GM12878 (cell line): ENCODE measurements around the gene LSR. TPM values are rescaled to one million over a fixed set of nuclear protein-coding genes. Genes with fewer than 3 reads are reported as not detected.

Source experiments
- ATAC-seq: fragments of 200-7000 bp; cut with Tn5 transposase; 3 replicates; pipeline ENCODE4 v1.9.1; 2020; ENCODE audit warnings: mild to moderate bottlenecking, moderate library complexity
- BruUV-seq: library from RNA; stranded (reverse); fragments of 400-500 nt; replicated peaks from 2 replicates; lab custom pipeline; 2021; lab: Mats Ljungman, UMichigan
- CTCF ChIA-PET: fragments of 300-600 bp; sonication (Branson Sonifier 250); formaldehyde crosslinking; extraction: SDS; loops from one replicate; lab custom pipeline; 2021; ENCODE audit warnings: inconsistent platforms; lab: Yijun Ruan, JAX
- POLR2A ChIA-PET: fragments of 350-600 bp; formaldehyde crosslinking; extraction: SDS; loops from one replicate; lab custom pipeline; 2021; ENCODE audit warnings: inconsistent platforms; lab: Charles Lee
- RAD21 ChIA-PET: fragments of 300-600 bp; sonication (Branson Sonifier 250); formaldehyde crosslinking; loops from one replicate; lab custom pipeline; 2023; ENCODE audit warnings: antibody characterized with exemption; ENCODE audit not compliant: unreplicated experiment; lab: Charles Lee
- SMC1A ChIA-PET: fragments of 300-600 bp; sonication (Branson Sonifier 250); formaldehyde crosslinking; loops from one replicate; lab custom pipeline; 2023; ENCODE audit not compliant: unreplicated experiment, uncharacterized antibody; lab: Charles Lee
- DNase-seq: peaks from one replicate; pipeline ENCODE4 v3.0.0-alpha.2; 2011; ENCODE audit warnings: low read depth, low spot score
- FAIRE-seq: peaks from 3 replicates; lab custom pipeline; 2011; peaks lifted over from hg19 to GRCh38; lab: Jason Lieb, UNC
- H2AFZ ChIP-seq: 2 replicates; pipeline ENCODE4 v1.6.0; 2011; ENCODE audit warnings: low read depth, low read length, control low read depth; ENCODE audit not compliant: control insufficient read depth
- H3K27ac ChIP-seq: 2 replicates; pipeline ENCODE4 v1.5.1; 2011; ENCODE audit warnings: control low read depth; ENCODE audit not compliant: control insufficient read depth, insufficient read depth
- H3K27me3 ChIP-seq, 2 experiments: replicated peaks in 1 of 2; 2 replicates each; pipeline versions ENCODE4 v1.6.0 to v1.6.1; 2011; ENCODE audit warnings: low read length in 1 of 2; ENCODE audit not compliant: control insufficient read depth in 2 of 2, insufficient read depth in 2 of 2
- H3K36me3 ChIP-seq, 2 experiments: 2 replicates each; pipeline ENCODE4 v1.5.1; 2011; ENCODE audit warnings: low read length in 1 of 2; ENCODE audit not compliant: control insufficient read depth in 2 of 2, insufficient read depth in 2 of 2
- H3K4me1 ChIP-seq: 2 replicates; pipeline ENCODE4 v1.6.1; 2011; ENCODE audit warnings: mild to moderate bottlenecking, low read length, moderate library complexity, mixed read lengths; ENCODE audit not compliant: control insufficient read depth, insufficient read depth
- H3K4me2 ChIP-seq: 2 replicates; pipeline ENCODE4 v1.6.0; 2011; ENCODE audit warnings: control low read depth; ENCODE audit not compliant: control insufficient read depth, insufficient read depth
- H3K4me3 ChIP-seq: fragments of 200-600 bp; sonication (generic); 2 replicates; pipeline ENCODE4 v1.5.1; 2016
- H3K79me2 ChIP-seq: 2 replicates; pipeline ENCODE4 v1.6.0; 2011; ENCODE audit warnings: low read length; ENCODE audit not compliant: control insufficient read depth, insufficient read depth
- H3K9ac ChIP-seq: 2 replicates; pipeline ENCODE4 v1.8.0; 2011; ENCODE audit warnings: low read length, control low read depth, mixed read lengths; ENCODE audit not compliant: control insufficient read depth, insufficient read depth
- H3K9me3 ChIP-seq: replicated peaks from 3 replicates; pipeline ENCODE4 v1.5.1; 2011; ENCODE audit warnings: mild to moderate bottlenecking, low read length; ENCODE audit not compliant: control insufficient read depth, insufficient read depth
- H4K20me1 ChIP-seq: 2 replicates; pipeline ENCODE4 v1.6.0; 2011; ENCODE audit not compliant: control insufficient read depth, insufficient read depth
- BCL11A ChIP-seq: IDR thresholded peaks from 2 replicates; pipeline ENCODE4 v1.6.1; 2011; ENCODE audit warnings: low read depth, low read length
- CBX3 ChIP-seq: fragments of 200-600 bp; sonication (generic); IDR thresholded peaks from 2 replicates; pipeline ENCODE4 v1.6.1; 2016; ENCODE audit warnings: low read depth, borderline replicate concordance
- DPF2 ChIP-seq: fragments of 450-650 bp; IDR thresholded peaks from 2 replicates; pipeline ENCODE4 v1.6.1; 2017; ENCODE audit warnings: mild to moderate bottlenecking
- HDGF ChIP-seq: fragments of 450-650 bp; IDR thresholded peaks from 2 replicates; pipeline ENCODE4 v1.6.1; 2016; ENCODE audit warnings: antibody characterized with exemption
- MLLT1 ChIP-seq: fragments of 450-650 bp; IDR thresholded peaks from 2 replicates; pipeline ENCODE4 v1.6.1; 2016; ENCODE audit warnings: mild to moderate bottlenecking
- NBN ChIP-seq: fragments of 450-650 bp; IDR thresholded peaks from 2 replicates; pipeline ENCODE4 v1.6.1; 2016
- NFIC ChIP-seq: IDR thresholded peaks from 2 replicates; pipeline ENCODE4 v1.6.1; 2012; ENCODE audit warnings: low read depth, mild to moderate bottlenecking, inconsistent platforms, low read length, moderate library complexity
- NR2C2 ChIP-seq: IDR thresholded peaks from 2 replicates; pipeline ENCODE4 v1.6.1; 2011; ENCODE audit warnings: borderline replicate concordance, low read depth; ENCODE audit not compliant: control insufficient read depth, insufficient read length
- PBX3 ChIP-seq: IDR thresholded peaks from 2 replicates; pipeline ENCODE4 v1.6.1; 2011; ENCODE audit warnings: mild to moderate bottlenecking, low read depth, low read length, moderate library complexity; ENCODE audit not compliant: insufficient replicate concordance
- WGBS: methylation state at CpG from one replicate; pipeline ENCODE4 v1.1.6; 2016; ENCODE audit warnings: low lambda C conversion rate; ENCODE audit not compliant: insufficient replicate concordance, insufficient coverage; ENCODE audit errors: missing lambda C conversion rate; 5-methylcytosine and 5-hydroxymethylcytosine counted together
- in situ Hi-C: fragments of 300-500 bp; cut with MboI; formaldehyde crosslinking; loops from 9 replicates; pipeline ENCODE4 v1.14.3; 2018; ENCODE audit warnings: mixed read lengths
- intact Hi-C: fragments of 100-400 bp; cut with micrococcal nuclease; formaldehyde crosslinking; loops from one replicate; pipeline ENCODE4 v1.14.2; 2022; ENCODE audit not compliant: unreplicated experiment
- polyA plus RNA-seq, 11 experiments: library from polyadenylated mRNA; depleted of rRNA in 4 of 11; unstranded in 6 of 11; stranded (reverse) in 5 of 11; fragments of >200 nt; fragmentation: Nextera tagmentation in 4 of 11; fragmentation: Illumina TruSeq in 1 of 11; extraction: Ambion mirVana in 4 of 11; extraction: Trizol in 1 of 11; gene quantifications; 1 replicate in 1 of 11; 2 replicates in 10 of 11; pipeline versions ENCODE4 v1.2.1 to v1.2.3, GENCODE V29; 2011 to 2016; ENCODE audit warnings: inconsistent platforms in 2 of 11, missing spikeins in 2 of 11, low read depth in 1 of 11
- total RNA-seq, 4 experiments: library from RNA; depleted of rRNA in 3 of 4; stranded (reverse); fragments of >200 nt in 3 of 4; fragmentation: Illumina TruSeq in 1 of 4; extraction: Trizol in 1 of 4; gene quantifications; 2 replicates each; pipeline versions ENCODE4 v1.2.1 to v1.2.3, GENCODE V29; 2013 to 2021

Gene LSR
- total and polyA plus RNA-seq, 10 of the 15 experiments (the other 5 are each of a cell fraction or from before 2014, with no cell fraction given) = 0.26 to 53.9 (median 26.3) TPM

GRCh38 chr19:35297922-35298321, 49.1 kb downstream of the LSR start:
- POLR2A ChIA-PET = no interaction called here

GRCh38 chr19:35298561-35298972, 49.8 kb downstream of the LSR start:
- ATAC-seq (no peak), DNase-seq (no peak)
- RAD21 ChIA-PET = no interaction called here
- Histone ChIP-seq H3K9ac (no peak overlapping the region), H3K4me2 (no peak overlapping the region), H3K4me3 (no peak overlapping the region), H2AFZ (no peak overlapping the region), H3K36me3 (no peaks in the 10 kb centered on the region), H3K27ac (no peak overlapping the region)
- WGBS = 98% methylated on average over 5 of the region's 5 CpGs
- in situ Hi-C loops = no loop called here
- intact Hi-C loops = no loop called here
- TF ChIP-seq DPF2 = no peak
- TF ChIP-seq PBX3 = no peak
- 0 out of 2 replicates have a peak, but pooled peaks have one; percentile 17 for TF ChIP-seq NBN
- peak; percentile 39; the same call in 1 of the 2 replicates for TF ChIP-seq MLLT1
- TF ChIP-seq BCL11A = no peak
- TF ChIP-seq NFIC = no peak
- TF ChIP-seq, all 136 proteins: peak for 2
- H3K27me3 ChIP-seq = no peaks in the 10 kb centered on the region
- ChIA-PET SMC1A (no interaction called here), CTCF (no interaction called here), POLR2A (no interaction called here)
- H3K79me2 ChIP-seq = no peaks in the 10 kb centered on the region
- H4K20me1 ChIP-seq = no peaks in the 10 kb centered on the region
- peaks cover 26% of the 10 kb centered on the region for H3K4me1 ChIP-seq
- FAIRE-seq = no peak
- no TSS peak for BruUV-seq
- no peaks in the 10 kb centered on the region for H3K9me3 ChIP-seq

More at GRCh38 chr19:35297922-35298321, 49.1 kb downstream of the LSR start:
- DNase-seq (no peak), ATAC-seq (no peak), FAIRE-seq (peak; percentile 75)
- H3K27ac ChIP-seq = no peak overlapping the region
- no peaks in the 10 kb centered on the region for H4K20me1 ChIP-seq
- TF ChIP-seq CBX3 (no peak), HDGF (peak; percentile 40; the same call in 1 of the 2 replicates), NR2C2 (peak; percentile 3)
- no peaks in the 10 kb centered on the region for H3K36me3 ChIP-seq
- intact Hi-C loops (no loop called here), in situ Hi-C loops (no loop called here)
- peaks cover 26% of the 10 kb centered on the region for H3K4me1 ChIP-seq
- H3K9me3 ChIP-seq = no peaks in the 10 kb centered on the region
- no TSS peak for BruUV-seq
- H3K4me2 ChIP-seq = no peak overlapping the region
- 97% methylated on average over 2 of the region's 2 CpGs for WGBS
- ChIA-PET SMC1A (no interaction called here), RAD21 (no interaction called here), CTCF (no interaction called here)
- H3K79me2 ChIP-seq = no peaks in the 10 kb centered on the region
- H3K9ac ChIP-seq = no peak overlapping the region
- no peak overlapping the region for H3K4me3 ChIP-seq
- no peaks in the 10 kb centered on the region for H3K27me3 ChIP-seq
- no peak overlapping the region for H2AFZ ChIP-seq
